OCI-LY7 (cell line): Measurements from ENCODE around the gene CYTH3. TPM values are rescaled to one million over a fixed set of nuclear protein-coding genes. Genes with fewer than 3 reads are reported as not detected.
A peak's percentile ranks its signal among the peaks of the same experiment; 100 is the strongest.

Experiments used
- BruUV-seq: library from RNA; stranded (reverse); fragments of 400-500 nt; replicated peaks from 2 replicates; lab custom pipeline; 2021; lab: Mats Ljungman, UMichigan
- CTCF ChIA-PET: fragments of 300-600 bp; sonication (Branson Sonifier 250); formaldehyde crosslinking; loops from one replicate; lab custom pipeline; 2022; ENCODE audit warnings: antibody characterized with exemption; ENCODE audit not compliant: unreplicated experiment; lab: Charles Lee
- POLR2A ChIA-PET: fragments of 300-600 bp; sonication (Branson Sonifier 250); formaldehyde crosslinking; loops from one replicate; lab custom pipeline; 2022; ENCODE audit warnings: antibody characterized with exemption; lab: Charles Lee
- DNase-seq: peaks from one replicate; pipeline ENCODE4 v3.0.0-alpha.2; 2015; ENCODE audit warnings: low spot score
- H2AFZ ChIP-seq: fragments of 200-600 bp; sonication (generic), shearing (Covaris generic); 2 replicates; pipeline ENCODE4 v1.6.1; 2014; ENCODE audit warnings: mild to moderate bottlenecking, antibody characterized with exemption, low read length, moderate library complexity
- H3K27ac ChIP-seq: fragments of 200-600 bp; sonication (generic); 2 replicates; pipeline ENCODE4 v1.5.1; 2014; ENCODE audit warnings: mixed run types, low read depth, mild to moderate bottlenecking, moderate library complexity, low read length, inconsistent platforms; ENCODE audit not compliant: poor library complexity, severe bottlenecking
- H3K36me3 ChIP-seq: fragments of 200-600 bp; sonication (generic); 2 replicates; pipeline ENCODE4 v1.6.1; 2014; ENCODE audit warnings: mild to moderate bottlenecking, antibody characterized with exemption, low read length, moderate library complexity, mixed read lengths; ENCODE audit not compliant: insufficient read depth
- H3K4me1 ChIP-seq: fragments of 200-600 bp; sonication (generic); 2 replicates; pipeline ENCODE4 v1.5.1; 2014; ENCODE audit warnings: mild to moderate bottlenecking, low read length; ENCODE audit not compliant: insufficient read depth, poor library complexity, severe bottlenecking
- H3K4me2 ChIP-seq: fragments of 200-600 bp; sonication (generic); 2 replicates; pipeline ENCODE4 v1.6.1; 2014; ENCODE audit warnings: mild to moderate bottlenecking, low read length
- H3K4me3 ChIP-seq: fragments of 200-600 bp; sonication (generic); 2 replicates; pipeline ENCODE4 v1.5.1; 2014; ENCODE audit warnings: mild to moderate bottlenecking, low read depth, low read length; ENCODE audit not compliant: poor library complexity, severe bottlenecking
- H3K79me2 ChIP-seq: fragments of 200-600 bp; sonication (generic); 2 replicates; pipeline ENCODE4 v1.6.1; 2016; ENCODE audit warnings: low read depth, mild to moderate bottlenecking, low read length, moderate library complexity, mixed read lengths; ENCODE audit not compliant: insufficient read depth
- H3K9me2 ChIP-seq: fragments of 200-600 bp; sonication (generic); 2 replicates; pipeline ENCODE4 v1.6.1; 2016; ENCODE audit warnings: mild to moderate bottlenecking, low read length, mixed read lengths; ENCODE audit not compliant: insufficient read depth
- H3K9me3 ChIP-seq: fragments of 200-600 bp; sonication (generic); 2 replicates; pipeline ENCODE4 v1.6.1; 2014; ENCODE audit warnings: mild to moderate bottlenecking, mixed run types, low read length, mixed read lengths
- H4K20me1 ChIP-seq: fragments of 200-600 bp; sonication (generic); 2 replicates; pipeline ENCODE4 v1.6.1; 2014; ENCODE audit warnings: mild to moderate bottlenecking, antibody characterized with exemption, low read length, moderate library complexity, mixed read lengths; ENCODE audit not compliant: insufficient read depth
- EZH2phosphoT487 ChIP-seq: fragments of 200-600 bp; sonication (generic); IDR thresholded peaks from 2 replicates; pipeline ENCODE4 v1.6.1; 2018; ENCODE audit warnings: low read depth, borderline replicate concordance, mild to moderate bottlenecking, mixed run types, antibody characterized with exemption, low read length, moderate library complexity, mixed read lengths
- intact Hi-C: fragments of 100-400 bp; cut with micrococcal nuclease; formaldehyde crosslinking; loops from one replicate; pipeline ENCODE4 v1.10.0; 2022; ENCODE audit not compliant: unreplicated experiment
- total RNA-seq, 2 experiments: library from RNA; depleted of rRNA in 1 of 2; stranded (reverse); fragments of >200 nt in 1 of 2; shearing (Covaris generic) in 1 of 2; gene quantifications; 2 replicates each; pipeline ENCODE4 v1.2.3, GENCODE V29; 2014 to 2022
- TF ChIP-seq, protein P1 (sequence below): fragments of 200-600 bp; sonication (generic); conservative IDR thresholded peaks from 2 replicates; pipeline ENCODE4 v1.5.1; 2014; ENCODE audit warnings: mild to moderate bottlenecking, antibody characterized with exemption, low read length, moderate library complexity, mixed read lengths

Gene CYTH3
- total RNA-seq, 2 experiments from 2014 or later, result 3.7 to 4.7 TPM

DNA sequence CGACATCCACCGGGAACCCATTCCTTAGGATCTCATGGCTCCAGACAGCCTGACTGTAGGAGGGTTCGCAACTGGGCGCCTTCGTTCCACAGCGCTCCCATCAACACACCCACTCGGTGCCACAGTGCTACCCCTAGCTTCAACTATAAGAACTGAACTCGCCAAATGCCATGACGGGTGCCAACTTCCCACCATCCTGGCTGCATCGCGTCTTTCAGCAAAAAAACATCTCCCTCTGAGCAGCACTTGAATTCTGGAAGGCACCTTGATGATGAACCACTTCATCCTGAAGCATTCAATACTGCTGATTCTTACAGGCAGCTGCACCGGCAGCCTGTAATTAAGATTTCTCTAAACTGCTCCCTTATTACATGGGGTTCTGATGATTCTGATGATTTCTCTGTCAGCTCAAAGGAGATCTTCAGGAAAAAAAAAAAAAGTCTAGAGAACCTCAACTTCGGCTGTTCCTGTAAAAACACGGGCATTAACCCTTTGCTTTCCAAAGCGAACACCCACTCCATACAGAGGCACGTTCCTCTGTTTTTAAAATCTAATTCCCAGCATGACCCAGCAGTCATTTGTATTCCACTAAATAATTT, 1.3 kb downstream of the CYTH3 start:
- TF ChIP-seq EZH2phosphoT487, result 0 out of 2 replicates have a peak, but pooled peaks have one; percentile 12
- TF ChIP-seq, protein P1, sequence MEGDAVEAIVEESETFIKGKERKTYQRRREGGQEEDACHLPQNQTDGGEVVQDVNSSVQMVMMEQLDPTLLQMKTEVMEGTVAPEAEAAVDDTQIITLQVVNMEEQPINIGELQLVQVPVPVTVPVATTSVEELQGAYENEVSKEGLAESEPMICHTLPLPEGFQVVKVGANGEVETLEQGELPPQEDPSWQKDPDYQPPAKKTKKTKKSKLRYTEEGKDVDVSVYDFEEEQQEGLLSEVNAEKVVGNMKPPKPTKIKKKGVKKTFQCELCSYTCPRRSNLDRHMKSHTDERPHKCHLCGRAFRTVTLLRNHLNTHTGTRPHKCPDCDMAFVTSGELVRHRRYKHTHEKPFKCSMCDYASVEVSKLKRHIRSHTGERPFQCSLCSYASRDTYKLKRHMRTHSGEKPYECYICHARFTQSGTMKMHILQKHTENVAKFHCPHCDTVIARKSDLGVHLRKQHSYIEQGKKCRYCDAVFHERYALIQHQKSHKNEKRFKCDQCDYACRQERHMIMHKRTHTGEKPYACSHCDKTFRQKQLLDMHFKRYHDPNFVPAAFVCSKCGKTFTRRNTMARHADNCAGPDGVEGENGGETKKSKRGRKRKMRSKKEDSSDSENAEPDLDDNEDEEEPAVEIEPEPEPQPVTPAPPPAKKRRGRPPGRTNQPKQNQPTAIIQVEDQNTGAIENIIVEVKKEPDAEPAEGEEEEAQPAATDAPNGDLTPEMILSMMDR, result peak; percentile 47; the same call in 1 of the 2 replicates
- Histone ChIP-seq H4K20me1 (no peaks in the 10 kb centered on the region), H3K27ac (no peak overlapping the region), H3K79me2 (no peaks in the 10 kb centered on the region), H3K36me3 (no peaks in the 10 kb centered on the region), H3K9me3 (no peaks in the 10 kb centered on the region), H3K4me2 (peak overlapping the region; percentile 71), H2AFZ (no peak overlapping the region; the same call in 1 of the 2 replicates), H3K9me2 (no peaks in the 10 kb centered on the region), H3K4me1 (peaks cover 17% of the 10 kb centered on the region), H3K4me3 (peak overlapping the region; percentile 70)
- ChIA-PET POLR2A (interaction anchor here (0.6 kb wide), 1 partner anchor 16 kb away, joined by 3 read pairs; no protein-coding TSS in a partner anchor), CTCF (no interaction called here)
- no peak for DNase-seq
- BruUV-seq, result no TSS peak
- intact Hi-C loops, result no loop called here

DNA sequence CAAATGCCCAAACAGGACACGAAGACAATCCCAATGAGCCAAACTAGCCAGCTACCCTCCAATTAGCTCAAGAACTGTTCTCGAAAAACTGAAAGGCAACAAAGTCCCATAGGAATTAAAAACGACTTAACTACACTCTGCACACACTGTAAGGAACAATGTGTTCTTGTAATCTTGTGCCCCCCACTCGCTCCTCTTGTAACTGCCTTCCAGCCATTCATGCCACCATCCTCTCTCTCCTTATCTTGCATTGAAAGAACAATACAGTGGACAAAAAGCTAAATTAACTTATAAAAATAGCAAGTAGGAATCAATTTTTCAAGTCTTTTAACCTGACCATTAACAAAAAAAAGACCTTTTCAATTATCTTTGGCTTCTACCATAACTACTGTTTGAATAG, 2.9 kb downstream of the CYTH3 start:
- Histone ChIP-seq H2AFZ (no peak overlapping the region), H3K4me1 (peaks cover 17% of the 10 kb centered on the region), H3K36me3 (no peaks in the 10 kb centered on the region), H3K9me3 (no peaks in the 10 kb centered on the region), H3K4me3 (no peak overlapping the region), H4K20me1 (no peaks in the 10 kb centered on the region), H3K9me2 (no peaks in the 10 kb centered on the region), H3K79me2 (no peaks in the 10 kb centered on the region), H3K27ac (no peak overlapping the region), H3K4me2 (no peak overlapping the region)
- intact Hi-C loops, result no loop called here
- CTCF ChIA-PET, result no interaction called here
- no peak for DNase-seq
- POLR2A ChIA-PET, result interaction anchor here (0.6 to 1.3 kb wide), 5 partner anchors 10 to 76 kb away, joined by 3 to 7 read pairs (median 4); no protein-coding TSS in a partner anchor
- no TSS peak for BruUV-seq
- TF ChIP-seq, protein P1, result no peak
- TF ChIP-seq EZH2phosphoT487, result no peak; the same call in 1 of the 2 replicates

DNA sequence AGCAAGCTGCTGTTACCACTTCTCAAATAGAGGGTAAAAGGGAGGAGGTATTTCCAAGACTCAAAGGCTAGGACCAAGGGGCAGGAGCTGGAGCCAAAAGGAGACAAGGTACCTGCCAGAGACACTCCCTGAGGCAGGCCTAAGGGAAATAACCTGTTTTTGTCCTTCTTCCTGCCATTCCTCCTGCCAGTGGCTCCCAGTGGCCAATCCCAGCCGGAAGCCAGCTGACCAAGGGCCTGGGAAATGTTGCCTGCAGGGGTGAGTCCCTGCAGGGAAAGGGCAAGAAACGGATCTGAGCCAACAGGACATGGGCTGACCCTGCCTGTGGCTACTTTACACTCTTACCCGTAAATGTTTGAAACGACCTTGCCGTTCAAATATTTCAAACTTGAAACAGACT, 3.5 kb downstream of the CYTH3 start:
- no TSS peak for BruUV-seq
- no peak for TF ChIP-seq EZH2phosphoT487
- TF ChIP-seq, protein P1, result no peak
- no peak overlapping the region for H3K27ac ChIP-seq
- H3K9me3 ChIP-seq, result no peaks in the 10 kb centered on the region
- H3K36me3 ChIP-seq, result no peaks in the 10 kb centered on the region
- no peak for DNase-seq
- ChIA-PET POLR2A (interaction anchor here (0.6 to 1.3 kb wide), 3 partner anchors 9 to 75 kb away, joined by 3 to 7 read pairs (median 3); no protein-coding TSS in a partner anchor), CTCF (no interaction called here)
- no peak overlapping the region for H3K4me2 ChIP-seq
- peaks cover 17% of the 10 kb centered on the region for H3K4me1 ChIP-seq
- no peak overlapping the region for H2AFZ ChIP-seq
- intact Hi-C loops, result no loop called here
- H3K79me2 ChIP-seq, result no peaks in the 10 kb centered on the region
- H3K9me2 ChIP-seq, result no peaks in the 10 kb centered on the region
- H3K4me3 ChIP-seq, result no peak overlapping the region
- H4K20me1 ChIP-seq, result no peaks in the 10 kb centered on the region
